IMR-90 (cell line): ENCODE results near the gene TCOF1.

ENCODE experiments used
- BHLHE40 ChIP-seq: fragments of 150-350 bp; IDR thresholded peaks from 2 replicates; pipeline ENCODE4 v1.6.1; 2016; ENCODE audit warnings: mild to moderate bottlenecking, low read depth, low read length
- CEBPB ChIP-seq: IDR thresholded peaks from 2 replicates; pipeline ENCODE4 v1.6.1; 2012; ENCODE audit warnings: low read depth, low read length, improper control_type of control experiment
- MAFK ChIP-seq: IDR thresholded peaks from 2 replicates; pipeline ENCODE4 v1.6.1; 2012; ENCODE audit warnings: low read depth, low read length, improper control_type of control experiment
- MAZ ChIP-seq: IDR thresholded peaks from 2 replicates; pipeline ENCODE4 v1.6.1; 2012; ENCODE audit warnings: low read depth, mild to moderate bottlenecking, low read length, improper control_type of control experiment, moderate library complexity, borderline replicate concordance
- POLR2A ChIP-seq: IDR thresholded peaks from 2 replicates; pipeline ENCODE4 v1.6.1; 2012; ENCODE audit warnings: mild to moderate bottlenecking, low read depth, low read length
- RFX5 ChIP-seq: IDR thresholded peaks from 2 replicates; pipeline ENCODE4 v1.8.0; 2012; ENCODE audit warnings: low read depth, mild to moderate bottlenecking, low read length, moderate library complexity
- TF ChIP-seq, protein P1 (sequence below): conservative IDR thresholded peaks from 2 replicates; pipeline ENCODE4 v1.5.1; 2012; ENCODE audit warnings: mild to moderate bottlenecking, low read depth, low read length, improper control_type of control experiment
- TF ChIP-seq, protein P2 (sequence below): fragments of 150-350 bp; IDR thresholded peaks from 2 replicates; pipeline ENCODE4 v1.6.1; 2016; ENCODE audit warnings: low read depth, mild to moderate bottlenecking, low read length, moderate library complexity, borderline replicate concordance

DNA sequence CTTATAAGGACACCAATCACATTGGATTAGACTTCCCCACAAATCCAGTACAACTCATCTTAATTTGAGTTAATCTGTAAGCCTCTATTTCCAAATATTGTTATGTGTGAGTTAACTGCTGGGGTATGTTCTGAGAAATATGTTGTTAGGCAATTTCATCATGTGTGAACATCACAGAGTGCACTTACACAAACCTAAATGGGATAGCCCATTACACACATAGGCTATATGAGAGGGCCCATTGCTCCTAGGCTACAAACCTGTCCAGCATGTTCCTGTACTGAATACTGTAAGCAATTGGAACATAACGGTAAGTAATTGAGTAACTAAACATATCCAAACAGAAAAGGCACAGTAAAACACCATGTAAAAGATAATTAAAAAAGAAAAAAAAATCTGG lies 35.7 kb upstream of the TCOF1 start:
- TF ChIP-seq, protein P1, sequence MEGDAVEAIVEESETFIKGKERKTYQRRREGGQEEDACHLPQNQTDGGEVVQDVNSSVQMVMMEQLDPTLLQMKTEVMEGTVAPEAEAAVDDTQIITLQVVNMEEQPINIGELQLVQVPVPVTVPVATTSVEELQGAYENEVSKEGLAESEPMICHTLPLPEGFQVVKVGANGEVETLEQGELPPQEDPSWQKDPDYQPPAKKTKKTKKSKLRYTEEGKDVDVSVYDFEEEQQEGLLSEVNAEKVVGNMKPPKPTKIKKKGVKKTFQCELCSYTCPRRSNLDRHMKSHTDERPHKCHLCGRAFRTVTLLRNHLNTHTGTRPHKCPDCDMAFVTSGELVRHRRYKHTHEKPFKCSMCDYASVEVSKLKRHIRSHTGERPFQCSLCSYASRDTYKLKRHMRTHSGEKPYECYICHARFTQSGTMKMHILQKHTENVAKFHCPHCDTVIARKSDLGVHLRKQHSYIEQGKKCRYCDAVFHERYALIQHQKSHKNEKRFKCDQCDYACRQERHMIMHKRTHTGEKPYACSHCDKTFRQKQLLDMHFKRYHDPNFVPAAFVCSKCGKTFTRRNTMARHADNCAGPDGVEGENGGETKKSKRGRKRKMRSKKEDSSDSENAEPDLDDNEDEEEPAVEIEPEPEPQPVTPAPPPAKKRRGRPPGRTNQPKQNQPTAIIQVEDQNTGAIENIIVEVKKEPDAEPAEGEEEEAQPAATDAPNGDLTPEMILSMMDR: no peak
- TF ChIP-seq BHLHE40 (no peak), MAFK (no peak), RFX5 (no peak), POLR2A (no peak), MAZ (no peak), CEBPB (peak; percentile 53; the same call in 1 of the 2 replicates)
- TF ChIP-seq, protein P2, sequence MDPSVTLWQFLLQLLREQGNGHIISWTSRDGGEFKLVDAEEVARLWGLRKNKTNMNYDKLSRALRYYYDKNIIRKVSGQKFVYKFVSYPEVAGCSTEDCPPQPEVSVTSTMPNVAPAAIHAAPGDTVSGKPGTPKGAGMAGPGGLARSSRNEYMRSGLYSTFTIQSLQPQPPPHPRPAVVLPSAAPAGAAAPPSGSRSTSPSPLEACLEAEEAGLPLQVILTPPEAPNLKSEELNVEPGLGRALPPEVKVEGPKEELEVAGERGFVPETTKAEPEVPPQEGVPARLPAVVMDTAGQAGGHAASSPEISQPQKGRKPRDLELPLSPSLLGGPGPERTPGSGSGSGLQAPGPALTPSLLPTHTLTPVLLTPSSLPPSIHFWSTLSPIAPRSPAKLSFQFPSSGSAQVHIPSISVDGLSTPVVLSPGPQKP: no peak
